ENCODE data around the gene PLCH2. TPM values are rescaled to one million over a fixed set of nuclear protein-coding genes. Genes with fewer than 3 reads are reported as not detected.

Gene PLCH2
- total and polyA plus RNA-seq, 2 donors (not counting 3 experiments of a cell fraction or from before 2014, with no cell fraction given) = 0.19 to 0.31 TPM

DNA sequence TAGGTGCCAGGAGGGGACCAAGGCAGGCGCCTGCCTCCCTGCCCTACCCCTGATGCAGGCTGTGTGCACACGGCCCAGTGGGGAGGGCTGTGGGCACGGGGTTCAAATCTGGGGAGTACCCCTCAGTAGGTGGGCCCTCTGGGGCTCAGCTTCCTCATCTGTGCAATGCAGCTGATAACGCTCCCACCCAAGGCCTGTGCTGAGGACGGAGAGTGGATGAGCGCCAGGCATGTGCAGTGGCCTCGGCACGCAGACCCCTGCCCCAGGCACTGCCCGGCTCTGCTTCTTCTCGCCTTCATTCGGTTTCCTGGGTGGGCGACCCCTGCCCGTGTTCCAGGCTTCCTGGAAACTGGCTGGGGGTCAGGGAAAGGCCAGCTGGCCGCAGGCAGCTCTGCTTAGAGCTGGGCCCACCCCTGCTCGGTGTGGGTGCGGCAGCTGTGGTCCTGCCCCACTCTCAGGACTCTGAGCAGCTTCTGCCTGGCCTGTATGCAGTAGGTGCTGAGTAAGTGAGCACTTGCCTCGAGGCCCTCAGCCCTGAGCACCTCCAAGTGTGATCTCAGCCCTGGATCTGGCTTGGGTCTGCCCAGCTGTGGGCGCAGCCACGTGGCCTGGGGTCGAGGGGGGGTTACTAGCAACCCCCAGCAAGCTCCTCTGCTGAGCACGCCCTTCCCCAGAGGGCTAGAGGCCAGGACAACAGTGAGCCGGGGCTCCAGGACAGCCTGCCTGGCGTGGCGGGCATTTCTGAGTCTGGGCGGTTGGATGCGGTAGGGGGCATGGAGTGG, 68.2 kb downstream of the PLCH2 start:
- Histone ChIP-seq H3K36me3 (ENCODE audit: control insufficient read depth in 2 of 2, extremely low read depth in 1 of 2, insufficient read depth in 2 of 2, low read length in 2 of 2) (no peaks in the 10 kb centered on the region), H3K9me1 (replicated peaks; ENCODE audit: control insufficient read depth, extremely low read depth, insufficient read depth, low read length) (no peaks in the 10 kb centered on the region), H2AFZ (ENCODE audit: low read depth, low read length) (no peak overlapping the region), H3K27ac (ENCODE audit: insufficient read depth, low read depth, low read length) (no peak overlapping the region), H3K27me3 (ENCODE audit: control insufficient read depth in 2 of 2, insufficient read depth in 2 of 2, low read length in 2 of 2) (peaks cover 0 to 1% of the 10 kb centered on the region in 2 experiments), H4K20me1 (replicated peaks; ENCODE audit: control insufficient read depth, extremely low read depth, insufficient read depth, low read length) (no peaks in the 10 kb centered on the region), H3K4me3 (replicated peaks in 1 of 3; ENCODE audit: insufficient read depth in 1 of 3, low read depth in 1 of 3, low read length in 3 of 3) (no peak overlapping the region), H3K9me3 (replicated peaks; ENCODE audit: control insufficient read depth, insufficient read depth, low read length) (no peaks in the 10 kb centered on the region), H3K79me2 (ENCODE audit: control insufficient read depth, insufficient read depth, low read length) (no peaks in the 10 kb centered on the region), H3K9ac (replicated peaks; ENCODE audit: extremely low read depth, insufficient read depth, low read length) (no peak overlapping the region), H3K4me1 (ENCODE audit: control insufficient read depth, extremely low read depth, insufficient read depth, low read length) (peaks cover 27% of the 10 kb centered on the region), H3K4me2 (ENCODE audit: insufficient read depth, low read length) (no peak overlapping the region)
- BruUV-seq (replicated peaks) = no TSS peak
- POLR2A ChIA-PET = no interaction called here
- TF ChIP-seq MYC (IDR thresholded peaks at IDR 0.05; ENCODE audit: low read depth, low read length) (no peak), POLR2A (IDR thresholded peaks at IDR 0.05; ENCODE audit: low read depth, low read length) (no peak), POLR2AphosphoS5 (IDR thresholded peaks at IDR 0.05; ENCODE audit: insufficient read depth, low read depth, low read length) (no peak), FOS (IDR thresholded peaks at IDR 0.05; ENCODE audit: borderline replicate concordance, insufficient read depth, low read length) (no peak), JUN (IDR thresholded peaks at IDR 0.05; ENCODE audit: borderline replicate concordance, insufficient read depth, insufficient read length, low read depth) (no peak), EZH2 (IDR thresholded peaks at IDR 0.05; ENCODE audit: borderline replicate concordance, low read depth, low read length, severe bottlenecking) (no peak)
- TF ChIP-seq, protein P1, sequence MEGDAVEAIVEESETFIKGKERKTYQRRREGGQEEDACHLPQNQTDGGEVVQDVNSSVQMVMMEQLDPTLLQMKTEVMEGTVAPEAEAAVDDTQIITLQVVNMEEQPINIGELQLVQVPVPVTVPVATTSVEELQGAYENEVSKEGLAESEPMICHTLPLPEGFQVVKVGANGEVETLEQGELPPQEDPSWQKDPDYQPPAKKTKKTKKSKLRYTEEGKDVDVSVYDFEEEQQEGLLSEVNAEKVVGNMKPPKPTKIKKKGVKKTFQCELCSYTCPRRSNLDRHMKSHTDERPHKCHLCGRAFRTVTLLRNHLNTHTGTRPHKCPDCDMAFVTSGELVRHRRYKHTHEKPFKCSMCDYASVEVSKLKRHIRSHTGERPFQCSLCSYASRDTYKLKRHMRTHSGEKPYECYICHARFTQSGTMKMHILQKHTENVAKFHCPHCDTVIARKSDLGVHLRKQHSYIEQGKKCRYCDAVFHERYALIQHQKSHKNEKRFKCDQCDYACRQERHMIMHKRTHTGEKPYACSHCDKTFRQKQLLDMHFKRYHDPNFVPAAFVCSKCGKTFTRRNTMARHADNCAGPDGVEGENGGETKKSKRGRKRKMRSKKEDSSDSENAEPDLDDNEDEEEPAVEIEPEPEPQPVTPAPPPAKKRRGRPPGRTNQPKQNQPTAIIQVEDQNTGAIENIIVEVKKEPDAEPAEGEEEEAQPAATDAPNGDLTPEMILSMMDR (IDR thresholded peaks at IDR 0.05; ENCODE audit: extremely low read depth in 1 of 2, insufficient read depth in 1 of 2, low read depth in 1 of 2, low read length in 2 of 2) = no peak
- TF ChIP-seq, protein P2, sequence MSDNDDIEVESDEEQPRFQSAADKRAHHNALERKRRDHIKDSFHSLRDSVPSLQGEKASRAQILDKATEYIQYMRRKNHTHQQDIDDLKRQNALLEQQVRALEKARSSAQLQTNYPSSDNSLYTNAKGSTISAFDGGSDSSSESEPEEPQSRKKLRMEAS (IDR thresholded peaks at IDR 0.05; ENCODE audit: insufficient read depth, insufficient read length) = no peak
- CTCF ChIA-PET = interaction anchor here (1.4 kb wide), 1 partner anchor 18 kb away, joined by 5 read pairs; the partner anchor contains the start of gene PANK4
- DNase-seq (ENCODE audit: low read depth, low spot score) (no peak), FAIRE-seq (no peak)
- intact Hi-C loops (cut with micrococcal nuclease) (no loop called here), dilution Hi-C loops (cut with MboI; ENCODE audit: extremely low pct_ligation_motif_present, low sequenced_read_pairs) (no loop called here)

Measured in endothelial cell of umbilical vein (primary cell).